ENCODE measurements around the gene GREB1.

Gene GREB1

DNA sequence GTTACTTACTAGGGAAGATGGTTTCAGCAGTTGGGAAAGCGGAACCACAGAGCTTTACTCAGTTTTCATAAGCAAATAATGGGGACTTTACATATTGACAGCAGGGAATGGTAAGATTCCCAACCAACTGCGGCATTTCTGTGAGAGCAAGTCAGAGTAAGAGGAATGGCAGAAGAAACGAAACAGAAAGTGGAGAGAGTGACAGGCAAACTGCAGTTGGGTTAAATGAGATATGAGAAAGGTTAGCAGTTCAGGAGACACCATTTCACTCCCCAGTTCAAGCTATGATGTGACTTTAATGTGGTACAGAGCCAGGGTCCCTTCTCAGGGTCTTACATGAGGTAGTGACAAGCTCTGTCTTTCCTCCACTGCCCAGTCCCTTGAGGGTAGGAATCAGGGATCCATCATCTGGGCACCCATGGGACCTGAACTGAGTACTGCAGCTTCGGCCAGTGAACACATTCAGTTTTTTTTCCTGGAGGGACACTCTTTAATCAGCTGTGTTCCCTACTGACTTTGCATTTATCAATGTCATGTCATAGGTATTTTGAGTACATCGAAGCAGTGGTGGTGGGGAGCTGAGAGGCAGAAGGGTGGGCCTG lies 33.0 kb upstream of the GREB1 start:
- TF ChIP-seq, protein P1, sequence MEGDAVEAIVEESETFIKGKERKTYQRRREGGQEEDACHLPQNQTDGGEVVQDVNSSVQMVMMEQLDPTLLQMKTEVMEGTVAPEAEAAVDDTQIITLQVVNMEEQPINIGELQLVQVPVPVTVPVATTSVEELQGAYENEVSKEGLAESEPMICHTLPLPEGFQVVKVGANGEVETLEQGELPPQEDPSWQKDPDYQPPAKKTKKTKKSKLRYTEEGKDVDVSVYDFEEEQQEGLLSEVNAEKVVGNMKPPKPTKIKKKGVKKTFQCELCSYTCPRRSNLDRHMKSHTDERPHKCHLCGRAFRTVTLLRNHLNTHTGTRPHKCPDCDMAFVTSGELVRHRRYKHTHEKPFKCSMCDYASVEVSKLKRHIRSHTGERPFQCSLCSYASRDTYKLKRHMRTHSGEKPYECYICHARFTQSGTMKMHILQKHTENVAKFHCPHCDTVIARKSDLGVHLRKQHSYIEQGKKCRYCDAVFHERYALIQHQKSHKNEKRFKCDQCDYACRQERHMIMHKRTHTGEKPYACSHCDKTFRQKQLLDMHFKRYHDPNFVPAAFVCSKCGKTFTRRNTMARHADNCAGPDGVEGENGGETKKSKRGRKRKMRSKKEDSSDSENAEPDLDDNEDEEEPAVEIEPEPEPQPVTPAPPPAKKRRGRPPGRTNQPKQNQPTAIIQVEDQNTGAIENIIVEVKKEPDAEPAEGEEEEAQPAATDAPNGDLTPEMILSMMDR (IDR thresholded peaks at IDR 0.05; ENCODE audit: extremely low read depth, insufficient read depth, missing control alignments) = no peak
- in situ Hi-C loops (cut with MboI; ENCODE audit: low pct_unique_long_range_greater_than_20kb, low sequenced_read_pairs, unreplicated experiment) = no loop called here
- DNase-seq (ENCODE audit: low spot score) = peak; percentile 42

DNA sequence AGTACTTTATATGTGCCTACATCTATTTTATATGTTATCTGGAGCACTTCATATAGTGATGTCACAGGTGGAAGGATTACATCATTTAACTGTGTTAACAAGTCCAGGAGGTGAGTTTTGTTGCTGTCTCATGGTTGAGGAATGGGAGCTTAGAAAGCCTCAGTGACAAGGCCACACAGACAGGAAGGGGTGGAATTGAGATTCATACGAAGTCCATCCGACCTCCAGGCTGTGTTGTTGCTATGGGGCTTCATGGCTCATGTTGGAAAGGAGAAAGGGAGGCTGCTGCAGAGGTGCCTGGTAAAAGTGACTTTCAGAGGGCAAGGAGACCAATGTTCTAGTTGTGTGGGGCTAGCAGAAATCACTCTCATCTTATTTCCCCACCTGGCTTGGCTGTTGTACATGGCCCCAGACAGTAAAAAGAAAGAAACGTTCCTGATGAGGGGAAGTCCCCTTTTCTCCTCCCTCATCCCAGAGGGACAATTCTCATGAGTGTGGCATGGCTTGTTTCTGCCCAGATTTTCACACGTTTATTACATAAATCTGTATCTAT lies 31.0 kb upstream of the GREB1 start:
- in situ Hi-C loops (cut with MboI; ENCODE audit: low pct_unique_long_range_greater_than_20kb, low sequenced_read_pairs, unreplicated experiment) = no loop called here

DNA sequence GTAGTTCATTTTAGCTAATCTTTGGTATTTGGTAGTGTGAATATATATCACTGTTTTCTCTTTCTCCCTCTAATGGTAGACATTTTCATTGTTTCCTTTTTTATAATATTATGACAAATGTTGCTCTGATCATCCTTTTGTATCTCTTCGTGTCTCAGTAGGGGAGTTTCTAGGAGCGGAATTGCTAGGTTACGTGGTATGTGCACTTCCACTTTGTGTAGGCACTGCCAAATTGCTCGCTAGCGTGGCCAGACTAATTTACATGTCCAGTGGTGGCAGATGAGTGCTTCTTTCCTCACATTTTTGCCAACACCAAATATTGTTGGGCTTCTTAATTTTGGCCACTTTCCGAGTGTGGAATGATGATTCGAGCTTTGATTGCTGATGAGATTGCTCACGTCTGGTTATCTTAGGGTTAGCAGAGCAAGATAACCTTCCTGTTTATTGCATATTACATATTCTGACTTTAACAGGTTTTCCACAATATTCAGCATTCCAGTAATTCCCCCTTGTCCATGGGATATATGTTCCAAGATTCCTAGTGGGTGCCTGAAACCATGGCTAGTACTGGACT lies 30.4 kb upstream of the GREB1 start:
- in situ Hi-C loops (cut with MboI; ENCODE audit: low pct_unique_long_range_greater_than_20kb, low sequenced_read_pairs, unreplicated experiment) = no loop called here
- TF ChIP-seq, protein P1 (IDR thresholded peaks at IDR 0.05; ENCODE audit: extremely low read depth, insufficient read depth, missing control alignments) = no peak
- no peak for DNase-seq (ENCODE audit: low spot score)

More for the DNA sequence above, 31.0 kb upstream of the GREB1 start:
- no peak for DNase-seq (ENCODE audit: low spot score)
- TF ChIP-seq, protein P1 (IDR thresholded peaks at IDR 0.05; ENCODE audit: extremely low read depth, insufficient read depth, missing control alignments) = no peak

DNA sequence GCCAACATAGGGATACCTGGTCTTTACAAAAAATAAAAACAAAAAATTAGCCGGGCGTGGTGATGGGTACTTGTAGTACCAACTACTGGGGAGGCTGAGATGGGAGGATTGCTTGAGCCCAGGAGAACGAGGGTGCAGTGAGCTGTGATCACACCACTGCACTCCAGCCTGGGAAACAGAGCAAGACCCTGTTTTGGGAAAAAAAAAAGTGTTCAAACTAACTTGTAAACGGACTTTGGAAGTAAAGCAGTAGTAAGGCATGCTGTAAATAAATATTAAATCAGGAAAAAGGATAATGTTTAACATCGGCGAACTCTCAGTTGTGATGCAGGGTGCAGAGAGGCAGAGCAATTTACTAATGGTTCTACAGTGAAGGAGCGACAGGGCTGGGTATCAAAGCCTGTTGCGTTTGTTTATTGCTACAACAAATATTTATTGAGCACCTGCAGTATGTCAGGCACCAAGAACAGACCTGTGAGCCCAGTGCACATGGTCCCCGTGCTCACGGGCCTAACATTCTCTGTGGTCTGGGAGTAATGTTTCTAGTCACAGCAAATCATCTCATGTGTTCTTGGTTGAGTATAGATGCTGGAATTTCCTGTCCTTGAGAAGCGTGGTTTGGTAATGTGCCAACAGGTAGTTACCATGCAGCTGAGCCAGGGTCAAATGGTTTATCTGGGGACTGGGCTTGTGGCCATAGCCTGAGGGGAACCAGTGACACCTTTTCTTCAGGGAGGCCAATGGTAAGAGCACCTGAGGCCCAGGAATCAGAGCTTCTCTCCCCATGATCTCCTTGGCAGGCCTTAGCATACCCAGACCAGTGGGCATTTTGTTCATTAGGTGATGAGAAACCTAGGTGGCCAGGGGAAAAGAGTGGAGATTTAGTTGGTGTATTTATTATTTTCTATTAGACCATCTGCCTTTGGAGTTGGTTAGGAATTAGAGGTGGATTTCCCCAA lies 27.9 kb upstream of the GREB1 start:
- in situ Hi-C loops (cut with MboI; ENCODE audit: low pct_unique_long_range_greater_than_20kb, low sequenced_read_pairs, unreplicated experiment) = no loop called here
- DNase-seq (ENCODE audit: low spot score) = no peak
- TF ChIP-seq, protein P1 (IDR thresholded peaks at IDR 0.05; ENCODE audit: extremely low read depth, insufficient read depth, missing control alignments) = no peak

DNA sequence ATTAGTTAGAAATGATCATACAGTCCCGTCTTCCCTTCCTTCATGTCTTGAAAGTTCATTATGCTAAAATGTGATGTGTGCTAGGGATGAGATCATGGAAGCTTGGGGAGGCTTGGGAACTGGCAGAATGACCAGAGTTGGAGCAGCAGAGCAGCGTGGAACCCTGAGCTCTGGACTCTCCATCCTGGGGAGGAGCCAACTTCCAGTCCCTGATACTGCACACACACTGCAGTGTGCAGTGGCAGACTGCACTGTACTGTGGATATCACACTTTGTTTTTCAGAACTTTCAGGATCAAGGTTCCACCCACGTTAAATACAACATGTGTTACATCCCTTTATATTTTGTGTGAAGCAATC lies 27.3 kb upstream of the GREB1 start:
- DNase-seq (ENCODE audit: low spot score) = no peak
- in situ Hi-C loops (cut with MboI; ENCODE audit: low pct_unique_long_range_greater_than_20kb, low sequenced_read_pairs, unreplicated experiment) = no loop called here
- TF ChIP-seq, protein P1 (IDR thresholded peaks at IDR 0.05; ENCODE audit: extremely low read depth, insufficient read depth, missing control alignments) = no peak

DNA sequence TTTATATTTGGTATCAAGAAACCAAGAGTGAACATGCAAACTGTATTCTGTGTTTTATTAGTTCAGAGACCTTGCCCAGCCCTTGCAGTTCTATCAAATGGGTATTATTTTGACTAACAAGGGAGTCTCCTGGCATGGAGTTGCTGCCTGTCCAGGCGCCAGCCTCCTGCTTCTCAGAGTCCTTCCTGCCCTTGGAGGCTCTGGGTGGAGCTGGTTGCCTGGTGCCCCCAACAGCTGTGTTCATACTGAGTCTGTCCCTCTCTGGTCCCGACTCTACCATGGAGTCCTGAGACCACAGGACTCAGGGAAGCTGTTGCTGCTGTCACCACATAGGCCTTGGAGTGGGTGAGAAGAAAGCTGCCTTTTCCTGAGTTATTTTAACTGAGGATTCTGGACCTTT lies 26.3 kb upstream of the GREB1 start:
- in situ Hi-C loops (cut with MboI; ENCODE audit: low pct_unique_long_range_greater_than_20kb, low sequenced_read_pairs, unreplicated experiment) = no loop called here
- no peak for DNase-seq (ENCODE audit: low spot score)

More for the DNA sequence above, 26.3 kb upstream of the GREB1 start:
- TF ChIP-seq, protein P1 (IDR thresholded peaks at IDR 0.05; ENCODE audit: extremely low read depth, insufficient read depth, missing control alignments) = no peak
